ENCODE results near the gene FBXO30.

GRCh38 chr6:145802141-145802540 is 12.5 kb downstream of the FBXO30 start:
- TF ChIP-seq GATA2 (IDR thresholded peaks at IDR 0.05; ENCODE audit: low read depth, low read length), result no peak
- TF ChIP-seq GATA3 (IDR thresholded peaks at IDR 0.05; ENCODE audit: low read depth, low read length), result no peak

Data from SH-SY5Y (cell line).